IMR-90 (cell line): ENCODE measurements around the gene ZNF507. TPM values are rescaled to one million over a fixed set of nuclear protein-coding genes. Genes with fewer than 3 reads are reported as not detected.

Experiments
- ATAC-seq: fragments of 200-7000 bp; cut with Tn5 transposase; 2 replicates; pipeline ENCODE4 v1.9.1; 2020; ENCODE audit warnings: low read depth, mild to moderate bottlenecking, moderate library complexity
- BruUV-seq: library from RNA; stranded (reverse); fragments of 400-500 nt; replicated peaks from 2 replicates; lab custom pipeline; 2021; lab: Mats Ljungman, UMichigan
- CTCF ChIA-PET: fragments of 300-600 bp; formaldehyde crosslinking; extraction: SDS; loops from one replicate; lab custom pipeline; 2021; ENCODE audit warnings: antibody characterized with exemption; lab: Yijun Ruan, JAX
- POLR2A ChIA-PET: fragments of 300-600 bp; sonication (Branson Sonifier 250); formaldehyde crosslinking; loops from one replicate; lab custom pipeline; 2022; ENCODE audit warnings: antibody characterized with exemption; ENCODE audit not compliant: unreplicated experiment; lab: Charles Lee
- DNase-seq: peaks from one replicate; pipeline ENCODE4 v3.0.0; 2013
- H2AFZ ChIP-seq: replicated peaks from 2 replicates; pipeline ENCODE3; 2013; ENCODE audit warnings: low read length, mild to moderate bottlenecking; ENCODE audit not compliant: poor library complexity
- H2AK5ac ChIP-seq: 2 replicates; pipeline ENCODE4 v1.6.1; 2013; ENCODE audit warnings: low read depth, low read length, inconsistent platforms
- H2AK9ac ChIP-seq: replicated peaks from 2 replicates; pipeline ENCODE3; 2013; ENCODE audit warnings: mild to moderate bottlenecking, low read depth, low read length, moderate library complexity; ENCODE audit not compliant: poor library complexity
- H2BK120ac ChIP-seq: 2 replicates; pipeline ENCODE4 v1.6.1; 2013; ENCODE audit warnings: low read depth, low read length, inconsistent platforms
- H2BK15ac ChIP-seq: 3 replicates; pipeline ENCODE4 v1.6.1; 2013; ENCODE audit warnings: low read depth, low read length, inconsistent platforms
- H2BK20ac ChIP-seq: 2 replicates; pipeline ENCODE4 v1.6.1; 2013; ENCODE audit warnings: low read depth, mild to moderate bottlenecking, inconsistent platforms, low read length, moderate library complexity
- H2BK5ac ChIP-seq: 2 replicates; pipeline ENCODE4 v1.6.1; 2013; ENCODE audit warnings: mild to moderate bottlenecking, low read depth, low read length, inconsistent platforms; ENCODE audit not compliant: poor library complexity, severe bottlenecking
- H3K14ac ChIP-seq: replicated peaks from 2 replicates; pipeline ENCODE4 v1.6.1; 2013; ENCODE audit warnings: low read depth, low read length, inconsistent platforms
- H3K18ac ChIP-seq: 2 replicates; pipeline ENCODE4 v1.6.1; 2013; ENCODE audit warnings: low read depth, low read length, control low read depth
- H3K23ac ChIP-seq: 2 replicates; pipeline ENCODE4 v1.6.1; 2013; ENCODE audit warnings: low read depth, low read length, inconsistent platforms
- H3K27ac ChIP-seq: 2 replicates; pipeline ENCODE4 v1.5.1; 2013; ENCODE audit warnings: mild to moderate bottlenecking, control low read depth, low read length; ENCODE audit not compliant: insufficient read depth
- H3K27me3 ChIP-seq: 2 replicates; pipeline ENCODE4 v1.6.1; 2013; ENCODE audit warnings: low read length; ENCODE audit not compliant: control insufficient read depth, insufficient read depth
- H3K36me3 ChIP-seq: 2 replicates; pipeline ENCODE4 v1.6.1; 2013; ENCODE audit warnings: low read length, mixed read lengths; ENCODE audit not compliant: control insufficient read depth, insufficient read depth
- H3K4ac ChIP-seq: 2 replicates; pipeline ENCODE4 v1.6.1; 2013; ENCODE audit warnings: low read depth, low read length, inconsistent platforms
- H3K4me1 ChIP-seq: 2 replicates; pipeline ENCODE4 v1.6.1; 2013; ENCODE audit warnings: low read length, mixed read lengths; ENCODE audit not compliant: control insufficient read depth, insufficient read depth
- H3K4me2 ChIP-seq: 2 replicates; pipeline ENCODE4 v1.6.1; 2013; ENCODE audit warnings: low read depth, mild to moderate bottlenecking, control low read depth, low read length, moderate library complexity
- H3K4me3 ChIP-seq: 2 replicates; pipeline ENCODE4 v1.5.1; 2013; ENCODE audit warnings: low read depth, mild to moderate bottlenecking, control low read depth, low read length, moderate library complexity; ENCODE audit not compliant: insufficient read depth
- H3K56ac ChIP-seq: 2 replicates; pipeline ENCODE4 v1.6.1; 2013; ENCODE audit warnings: low read length, inconsistent platforms; ENCODE audit not compliant: insufficient read depth; ENCODE audit errors: extremely low read depth
- H3K79me1 ChIP-seq, 2 experiments: 2 replicates each; pipeline ENCODE4 v1.6.1; 2013; ENCODE audit warnings: low read length in 2 of 2, inconsistent platforms in 1 of 2, low read depth in 1 of 2
- H3K9ac ChIP-seq: 2 replicates; pipeline ENCODE4 v1.6.1; 2013; ENCODE audit warnings: low read depth, low read length, control low read depth
- H3K9me1 ChIP-seq: 2 replicates; pipeline ENCODE4 v1.6.1; 2013; ENCODE audit warnings: low read length, inconsistent platforms; ENCODE audit not compliant: insufficient read depth
- H3K9me3 ChIP-seq: 2 replicates; pipeline ENCODE4 v1.6.1; 2013; ENCODE audit warnings: low read length; ENCODE audit not compliant: control insufficient read depth, insufficient read depth
- H4K20me1 ChIP-seq: 2 replicates; pipeline ENCODE4 v1.6.1; 2013; ENCODE audit warnings: low read length, inconsistent platforms; ENCODE audit not compliant: insufficient read depth
- H4K5ac ChIP-seq: 2 replicates; pipeline ENCODE4 v1.6.1; 2013; ENCODE audit warnings: mild to moderate bottlenecking, low read depth, low read length, control low read depth
- H4K8ac ChIP-seq, 2 experiments: 2 replicates each; pipeline ENCODE4 v1.6.1; 2013; ENCODE audit warnings: low read depth in 2 of 2, low read length in 2 of 2, control low read depth in 1 of 2, inconsistent platforms in 1 of 2
- H4K91ac ChIP-seq: 2 replicates; pipeline ENCODE4 v1.6.1; 2013; ENCODE audit warnings: low read depth, low read length, inconsistent platforms; ENCODE audit not compliant: insufficient read depth
- WGBS, 2 experiments: methylation state at CpG; one replicate each; pipeline versions ENCODE4 v1.1.5 to v1.1.7; 2013; ENCODE audit warnings: missing lambda C conversion rate in 2 of 2; ENCODE audit not compliant: insufficient read length in 1 of 2; ENCODE audit errors: extremely low coverage in 2 of 2; 5-methylcytosine and 5-hydroxymethylcytosine counted together
- dilution Hi-C: fragments of 300-500 bp; cut with HindIII; formaldehyde crosslinking; loops from one replicate; pipeline ENCODE4 v1.14.3; 2018; ENCODE audit warnings: low sequenced_read_pairs; ENCODE audit not compliant: unreplicated experiment
- in situ Hi-C: fragments of 300-500 bp; cut with MboI; formaldehyde crosslinking; loops from 3 replicates; pipeline ENCODE4 v1.14.3; 2019; ENCODE audit warnings: low sequenced_read_pairs, inconsistent platforms, mixed read lengths
- intact Hi-C: fragments of 100-400 bp; cut with micrococcal nuclease; formaldehyde crosslinking; loops from 2 replicates; pipeline ENCODE4 v1.10.0; 2022
- polyA plus RNA-seq, 3 experiments: library from polyadenylated mRNA; depleted of rRNA; stranded (reverse); fragments of >200 nt; gene quantifications; 2 replicates each; pipeline ENCODE4 v1.2.3, GENCODE V29; 2012; ENCODE audit warnings: low replicate concordance in 1 of 3
- total RNA-seq: library from RNA; depleted of rRNA; stranded (reverse); fragments of >200 nt; gene quantifications from 2 replicates; pipeline ENCODE4 v1.2.3, GENCODE V29; 2012
- TF ChIP-seq, protein P1 (sequence below): conservative IDR thresholded peaks from 2 replicates; pipeline ENCODE4 v1.5.1; 2012; ENCODE audit warnings: mild to moderate bottlenecking, low read depth, low read length, improper control_type of control experiment
- TF ChIP-seq, protein P2 (sequence below): fragments of 150-350 bp; IDR thresholded peaks from 2 replicates; pipeline ENCODE4 v1.6.1; 2017; ENCODE audit warnings: mild to moderate bottlenecking, antibody characterized with exemption, low read length, low read depth

ZNF507 gene
- total and polyA plus RNA-seq, 2 of the 4 experiments (the other 2 are of a cell fraction), result 9.6 to 19.9 TPM

DNA sequence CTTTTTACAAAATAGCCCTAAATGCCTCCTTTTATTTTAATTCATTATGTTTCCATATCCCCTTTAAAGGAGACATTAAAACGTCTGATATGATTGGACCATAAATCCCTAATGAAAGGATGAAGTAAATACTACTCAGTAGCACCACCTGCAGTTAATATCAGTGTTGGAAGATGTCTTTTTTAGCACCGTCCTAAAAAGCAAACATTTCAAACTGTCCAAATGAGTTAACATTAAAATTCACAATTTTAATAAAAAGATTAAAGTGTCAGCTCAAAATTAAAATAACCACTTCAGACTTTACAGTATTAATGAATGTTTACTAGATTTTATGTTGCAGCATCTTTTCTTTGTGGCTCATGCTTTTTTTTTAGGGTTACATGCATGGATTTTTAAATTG is 12.3 kb downstream of the ZNF507 start:
- Histone ChIP-seq H3K27me3 (no peaks in the 10 kb centered on the region), H3K4me2 (no peak overlapping the region), H3K56ac (no peak overlapping the region), H3K4me3 (no peak overlapping the region), H2BK120ac (no peak overlapping the region), H3K4ac (no peak overlapping the region), H3K79me1 (peaks cover 34 to 55% of the 10 kb centered on the region in 2 experiments), H2AK5ac (no peak overlapping the region), H2BK15ac (no peak overlapping the region), H3K9me1 (peaks cover 9% of the 10 kb centered on the region; the same call in 1 of the 2 replicates), H3K18ac (no peak overlapping the region), H4K91ac (no peak overlapping the region), H2BK5ac (no peak overlapping the region), H3K23ac (no peak overlapping the region), H2AK9ac (no peak overlapping the region), H3K14ac (no peak overlapping the region), H4K20me1 (peaks cover 12% of the 10 kb centered on the region), H3K9ac (no peak overlapping the region), H3K4me1 (no peaks in the 10 kb centered on the region), H3K36me3 (peaks cover 51% of the 10 kb centered on the region), H2BK20ac (no peak overlapping the region), H4K5ac (no peak overlapping the region), H3K27ac (no peak overlapping the region), H4K8ac (no peak overlapping the region), H3K9me3 (no peaks in the 10 kb centered on the region), H2AFZ (no peak overlapping the region)
- ChIA-PET CTCF (interaction anchor here (1.0 to 1.3 kb wide), 4 partner anchors 8 to 48 kb away, joined by 3 to 6 read pairs (median 4); partner anchors contain the start of gene DPY19L3), POLR2A (no interaction called here)
- dilution Hi-C loops, result no loop called here
- TF ChIP-seq, protein P1, sequence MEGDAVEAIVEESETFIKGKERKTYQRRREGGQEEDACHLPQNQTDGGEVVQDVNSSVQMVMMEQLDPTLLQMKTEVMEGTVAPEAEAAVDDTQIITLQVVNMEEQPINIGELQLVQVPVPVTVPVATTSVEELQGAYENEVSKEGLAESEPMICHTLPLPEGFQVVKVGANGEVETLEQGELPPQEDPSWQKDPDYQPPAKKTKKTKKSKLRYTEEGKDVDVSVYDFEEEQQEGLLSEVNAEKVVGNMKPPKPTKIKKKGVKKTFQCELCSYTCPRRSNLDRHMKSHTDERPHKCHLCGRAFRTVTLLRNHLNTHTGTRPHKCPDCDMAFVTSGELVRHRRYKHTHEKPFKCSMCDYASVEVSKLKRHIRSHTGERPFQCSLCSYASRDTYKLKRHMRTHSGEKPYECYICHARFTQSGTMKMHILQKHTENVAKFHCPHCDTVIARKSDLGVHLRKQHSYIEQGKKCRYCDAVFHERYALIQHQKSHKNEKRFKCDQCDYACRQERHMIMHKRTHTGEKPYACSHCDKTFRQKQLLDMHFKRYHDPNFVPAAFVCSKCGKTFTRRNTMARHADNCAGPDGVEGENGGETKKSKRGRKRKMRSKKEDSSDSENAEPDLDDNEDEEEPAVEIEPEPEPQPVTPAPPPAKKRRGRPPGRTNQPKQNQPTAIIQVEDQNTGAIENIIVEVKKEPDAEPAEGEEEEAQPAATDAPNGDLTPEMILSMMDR, result 0 out of 2 replicates have a peak, but pooled peaks have one; percentile 25
- TF ChIP-seq, protein P2, sequence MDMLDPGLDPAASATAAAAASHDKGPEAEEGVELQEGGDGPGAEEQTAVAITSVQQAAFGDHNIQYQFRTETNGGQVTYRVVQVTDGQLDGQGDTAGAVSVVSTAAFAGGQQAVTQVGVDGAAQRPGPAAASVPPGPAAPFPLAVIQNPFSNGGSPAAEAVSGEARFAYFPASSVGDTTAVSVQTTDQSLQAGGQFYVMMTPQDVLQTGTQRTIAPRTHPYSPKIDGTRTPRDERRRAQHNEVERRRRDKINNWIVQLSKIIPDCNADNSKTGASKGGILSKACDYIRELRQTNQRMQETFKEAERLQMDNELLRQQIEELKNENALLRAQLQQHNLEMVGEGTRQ, result no peak
- in situ Hi-C loops, result loop anchor here (25.0 kb wide), 1 partner anchor 1020 kb away; the partner anchor contains the start of gene TSHZ3
- no CpG with 5 or more reads among the region's 2 CpGs for WGBS, 2 experiments
- ATAC-seq, result no peak
- BruUV-seq, result no TSS peak
- no peak for DNase-seq
- intact Hi-C loops, result no loop called here
